HL-60 (cell line): Measurements from ENCODE around the gene LSM10.

Experiments
- POLR2AphosphoS5 ChIP-seq: IDR thresholded peaks from 2 replicates; pipeline ENCODE4 v1.6.1; 2012; ENCODE audit warnings: low read depth
- TF ChIP-seq, protein P1 (sequence below): IDR thresholded peaks from one replicate; pipeline ENCODE4 v1.5.1; 2011; ENCODE audit warnings: low read length, control low read depth, inconsistent platforms; ENCODE audit not compliant: insufficient read depth

DNA sequence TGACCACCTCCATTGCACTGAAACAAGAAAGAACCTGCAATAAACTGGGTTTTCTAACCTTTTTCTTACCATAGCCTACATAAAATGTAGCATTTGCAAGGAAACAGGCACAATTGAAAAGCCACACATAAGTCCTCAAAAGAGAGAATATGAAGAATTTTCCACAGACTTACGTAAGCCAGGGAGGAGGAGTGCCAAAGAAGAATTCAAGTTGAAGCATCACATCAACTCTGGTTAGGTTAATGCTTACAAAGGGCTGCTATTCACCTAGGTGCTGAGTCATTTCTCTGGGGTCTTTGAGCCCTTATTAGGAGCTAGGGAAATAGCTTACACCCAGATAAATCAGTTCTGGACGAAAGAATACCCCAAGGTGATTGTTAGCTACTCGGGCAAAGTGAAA, 42.9 kb upstream of the LSM10 start:
- TF ChIP-seq, protein P1, sequence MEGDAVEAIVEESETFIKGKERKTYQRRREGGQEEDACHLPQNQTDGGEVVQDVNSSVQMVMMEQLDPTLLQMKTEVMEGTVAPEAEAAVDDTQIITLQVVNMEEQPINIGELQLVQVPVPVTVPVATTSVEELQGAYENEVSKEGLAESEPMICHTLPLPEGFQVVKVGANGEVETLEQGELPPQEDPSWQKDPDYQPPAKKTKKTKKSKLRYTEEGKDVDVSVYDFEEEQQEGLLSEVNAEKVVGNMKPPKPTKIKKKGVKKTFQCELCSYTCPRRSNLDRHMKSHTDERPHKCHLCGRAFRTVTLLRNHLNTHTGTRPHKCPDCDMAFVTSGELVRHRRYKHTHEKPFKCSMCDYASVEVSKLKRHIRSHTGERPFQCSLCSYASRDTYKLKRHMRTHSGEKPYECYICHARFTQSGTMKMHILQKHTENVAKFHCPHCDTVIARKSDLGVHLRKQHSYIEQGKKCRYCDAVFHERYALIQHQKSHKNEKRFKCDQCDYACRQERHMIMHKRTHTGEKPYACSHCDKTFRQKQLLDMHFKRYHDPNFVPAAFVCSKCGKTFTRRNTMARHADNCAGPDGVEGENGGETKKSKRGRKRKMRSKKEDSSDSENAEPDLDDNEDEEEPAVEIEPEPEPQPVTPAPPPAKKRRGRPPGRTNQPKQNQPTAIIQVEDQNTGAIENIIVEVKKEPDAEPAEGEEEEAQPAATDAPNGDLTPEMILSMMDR = no peak
- no peak for TF ChIP-seq POLR2AphosphoS5
